ENCODE results near the gene TDP1.

TDP1 gene

DNA sequence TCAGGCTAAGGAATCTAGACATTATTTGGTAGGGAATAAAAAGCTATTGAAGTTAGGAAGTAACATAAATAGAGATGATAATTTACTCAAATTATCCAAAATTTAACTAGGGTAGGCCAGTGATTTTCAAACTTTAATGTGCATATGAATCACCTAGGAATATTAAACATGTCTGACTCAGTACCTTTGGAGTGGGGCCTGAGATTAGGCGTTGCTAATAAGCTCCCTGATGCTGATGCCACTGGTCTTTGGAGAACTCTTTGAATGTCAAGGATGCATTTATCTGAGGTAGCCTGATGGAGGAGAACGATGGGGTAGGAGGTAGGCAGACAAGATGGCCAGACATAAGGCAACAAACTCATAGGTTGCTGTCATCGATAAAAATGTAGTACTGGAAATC lies 34.4 kb upstream of the TDP1 start:
- no peak overlapping the region for H3K4me3 ChIP-seq (ENCODE audit: low read length)
- TF ChIP-seq, protein P1, sequence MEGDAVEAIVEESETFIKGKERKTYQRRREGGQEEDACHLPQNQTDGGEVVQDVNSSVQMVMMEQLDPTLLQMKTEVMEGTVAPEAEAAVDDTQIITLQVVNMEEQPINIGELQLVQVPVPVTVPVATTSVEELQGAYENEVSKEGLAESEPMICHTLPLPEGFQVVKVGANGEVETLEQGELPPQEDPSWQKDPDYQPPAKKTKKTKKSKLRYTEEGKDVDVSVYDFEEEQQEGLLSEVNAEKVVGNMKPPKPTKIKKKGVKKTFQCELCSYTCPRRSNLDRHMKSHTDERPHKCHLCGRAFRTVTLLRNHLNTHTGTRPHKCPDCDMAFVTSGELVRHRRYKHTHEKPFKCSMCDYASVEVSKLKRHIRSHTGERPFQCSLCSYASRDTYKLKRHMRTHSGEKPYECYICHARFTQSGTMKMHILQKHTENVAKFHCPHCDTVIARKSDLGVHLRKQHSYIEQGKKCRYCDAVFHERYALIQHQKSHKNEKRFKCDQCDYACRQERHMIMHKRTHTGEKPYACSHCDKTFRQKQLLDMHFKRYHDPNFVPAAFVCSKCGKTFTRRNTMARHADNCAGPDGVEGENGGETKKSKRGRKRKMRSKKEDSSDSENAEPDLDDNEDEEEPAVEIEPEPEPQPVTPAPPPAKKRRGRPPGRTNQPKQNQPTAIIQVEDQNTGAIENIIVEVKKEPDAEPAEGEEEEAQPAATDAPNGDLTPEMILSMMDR (conservative IDR thresholded peaks at IDR 0.05; ENCODE audit: low read length), result no peak

DNA sequence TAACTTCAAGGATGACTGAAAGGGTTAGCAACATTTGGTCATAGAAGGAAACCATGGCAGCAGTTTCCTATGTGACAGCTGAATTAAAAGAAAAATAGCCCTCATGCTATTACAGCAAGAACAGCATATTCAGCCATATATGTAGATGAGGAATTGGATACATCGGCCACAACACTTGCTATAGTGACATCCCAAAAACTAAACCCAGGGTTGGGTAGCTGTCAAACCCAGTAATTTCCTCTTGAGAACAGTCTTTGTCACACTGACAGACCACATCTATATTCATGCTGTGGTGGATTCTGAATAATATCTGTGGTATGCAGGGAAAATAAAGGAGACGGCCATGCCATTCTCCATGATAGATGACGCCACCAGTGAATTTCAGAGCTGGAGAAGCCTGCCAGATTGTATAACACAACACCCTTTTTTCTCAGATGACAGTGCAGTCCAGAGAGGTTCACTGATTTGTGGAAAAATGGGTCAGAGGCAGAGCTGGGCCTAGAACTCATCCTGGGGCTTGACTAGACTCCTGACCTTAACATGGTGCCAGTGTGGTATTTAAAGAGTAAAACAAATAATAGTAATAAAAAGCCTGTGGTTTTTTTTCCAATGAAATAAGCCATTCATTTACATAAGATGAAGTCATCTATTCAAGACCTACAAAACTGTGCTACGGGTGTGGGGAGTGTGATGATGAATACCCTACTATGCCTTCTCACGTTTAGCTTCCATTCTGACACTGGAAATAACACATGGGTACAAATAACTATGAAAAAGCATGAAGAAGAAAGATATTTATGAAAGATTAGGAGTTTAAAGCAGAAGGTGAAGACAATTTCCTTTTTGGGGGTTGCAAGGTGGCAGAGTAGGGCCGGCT lies 33.5 kb upstream of the TDP1 start:
- no peak overlapping the region for H3K4me3 ChIP-seq (ENCODE audit: low read length)
- TF ChIP-seq, protein P1 (conservative IDR thresholded peaks at IDR 0.05; ENCODE audit: low read length), result no peak
- peak; percentile 86 for DNase-seq (ENCODE audit: low read depth)

More for the DNA sequence above, 34.4 kb upstream of the TDP1 start:
- no peak for DNase-seq (ENCODE audit: low read depth)

DNA sequence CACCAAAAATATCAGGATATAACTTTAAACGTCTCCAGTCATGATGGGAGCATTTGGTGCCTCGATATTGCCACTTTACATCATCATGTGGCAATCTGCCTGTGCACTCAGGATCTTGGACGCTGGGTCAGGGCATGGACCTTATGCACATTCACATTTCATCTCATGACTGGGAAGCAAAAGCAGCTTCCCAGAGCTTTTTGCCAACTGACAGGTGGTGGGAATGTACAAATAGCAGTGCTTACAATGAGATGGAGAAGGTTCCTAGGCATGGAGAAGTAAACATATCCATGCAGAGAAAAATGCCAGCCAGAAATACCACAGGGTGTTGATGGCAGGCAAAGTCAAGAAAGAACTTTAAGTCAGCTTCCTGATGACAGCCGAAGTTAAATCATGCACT lies 31.5 kb upstream of the TDP1 start:
- H3K4me3 ChIP-seq (ENCODE audit: low read length), result no peak overlapping the region
- peak; percentile 29 for DNase-seq (ENCODE audit: low read depth)
- TF ChIP-seq, protein P1 (conservative IDR thresholded peaks at IDR 0.05; ENCODE audit: low read length), result no peak

DNA sequence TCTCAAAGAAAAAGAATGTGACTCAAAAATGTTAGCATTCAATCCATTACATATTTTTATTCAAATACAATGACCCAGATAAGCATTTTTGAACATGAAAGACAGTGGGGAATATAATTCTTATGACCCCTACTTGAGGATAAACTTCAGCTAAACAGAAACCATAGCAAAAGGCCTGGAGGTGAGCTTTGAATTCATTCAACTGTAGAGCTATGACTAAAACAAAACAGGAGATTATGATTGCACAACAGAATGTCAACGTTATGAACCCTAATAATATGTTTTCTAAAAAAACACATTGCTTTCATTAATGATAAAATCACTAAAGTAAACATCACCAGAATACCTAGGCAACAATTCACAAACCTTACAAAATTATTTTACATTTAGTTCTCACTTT lies 29.0 kb upstream of the TDP1 start:
- TF ChIP-seq, protein P1 (conservative IDR thresholded peaks at IDR 0.05; ENCODE audit: low read length), result no peak
- peak; percentile 33 for DNase-seq (ENCODE audit: low read depth)
- no peak overlapping the region for H3K4me3 ChIP-seq (ENCODE audit: low read length)

DNA sequence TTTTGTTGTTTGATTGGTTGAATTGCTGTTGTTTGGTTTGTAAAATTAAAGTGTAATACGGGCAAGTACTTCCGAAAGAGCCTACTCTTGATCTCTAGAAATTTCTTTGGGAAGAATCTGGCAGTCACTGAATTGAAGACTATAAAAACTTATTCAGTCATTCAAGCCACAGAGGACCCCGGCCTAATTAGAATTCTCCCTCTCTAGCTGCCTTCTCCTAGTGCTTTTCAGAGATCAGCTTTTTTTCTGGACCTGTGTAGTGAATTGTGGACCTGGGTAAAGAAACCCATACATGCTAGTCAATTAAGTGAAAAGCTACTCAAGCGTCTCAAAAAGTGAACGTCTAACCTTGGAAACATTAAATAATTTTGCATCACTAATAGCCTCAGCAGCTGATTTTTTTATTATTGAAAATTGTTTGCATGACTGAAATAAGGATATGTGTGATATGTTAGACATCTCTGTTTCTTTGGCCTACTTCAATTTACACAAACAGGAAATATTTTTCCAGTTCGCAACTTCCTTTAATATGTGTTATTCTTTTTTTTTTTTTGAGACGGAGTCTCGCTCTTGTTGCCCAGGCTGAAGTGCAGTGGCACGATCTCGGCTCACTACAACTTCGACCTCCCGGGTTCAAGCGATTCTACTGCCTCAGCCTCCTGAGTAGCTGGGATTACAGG lies 28.4 kb upstream of the TDP1 start:
- DNase-seq (ENCODE audit: low read depth), result no peak
- TF ChIP-seq, protein P1 (conservative IDR thresholded peaks at IDR 0.05; ENCODE audit: low read length), result no peak
- H3K4me3 ChIP-seq (ENCODE audit: low read length), result no peak overlapping the region

DNA sequence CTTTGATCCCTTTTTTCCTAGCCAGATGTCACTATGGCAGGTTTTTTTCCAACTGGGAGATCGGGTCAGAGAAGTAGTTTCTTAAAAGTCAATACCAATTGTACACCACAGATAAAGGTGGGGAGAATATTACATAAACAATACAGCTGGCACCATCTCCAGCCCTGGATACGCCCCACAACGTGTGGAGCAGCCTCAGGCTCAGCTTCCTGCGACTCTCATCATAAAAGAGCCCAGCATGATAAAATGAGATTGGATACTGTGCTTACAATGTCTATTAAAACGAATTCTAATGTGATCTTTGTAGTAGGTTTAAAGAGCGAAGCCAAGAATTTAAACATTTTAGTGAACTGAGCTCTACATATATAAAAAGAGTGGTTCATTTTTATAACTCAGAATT lies 22.7 kb upstream of the TDP1 start:
- no peak for DNase-seq (ENCODE audit: low read depth)
- H3K4me3 ChIP-seq (ENCODE audit: low read length), result no peak overlapping the region
- TF ChIP-seq, protein P1 (conservative IDR thresholded peaks at IDR 0.05; ENCODE audit: low read length), result no peak

All from AG10803 (cell line).